ENCODE results near the gene PLCD3.

The PLCD3 gene

GRCh38 chr17:45063198-45063597, 69.1 kb downstream of the PLCD3 start:
- no peak for DNase-seq

GRCh38 chr17:45061606-45062205, 70.6 kb downstream of the PLCD3 start:
- DNase-seq = no peak

- peak; percentile 94 to 95 for DNase-seq
Observed at GRCh38 chr17:45060797-45061605, 71.3 kb downstream of the PLCD3 start, which contains the start of gene NMT1. Gene NMT1, plus strand, starts transcription at chr17:45061317. Its CDS starts 13 bp downstream, at chr17:45061330.

- no peak for DNase-seq
Observed at GRCh38 chr17:45060382-45060796, 71.9 kb downstream of the PLCD3 start.

All from activated CD4-positive, alpha-beta T cell treated with anti-CD3 and anti-CD28 coated beads, Interleukin-2, amount 50 U/mL, for 4 hours (primary cell).